Lung (tissue), 12 donors: ENCODE results near the gene ADCY5. TPM values are rescaled to one million over a fixed set of nuclear protein-coding genes. Genes with fewer than 3 reads are reported as not detected.

ENCODE experiments used
- ATAC-seq: fragments of 200-7000 bp; cut with Tn5 transposase; one replicate; pipeline ENCODE4 v1.9.1; 2020; ENCODE audit warnings: moderate number of reproducible peaks; ENCODE audit not compliant: insufficient read depth, low FRiP score
- DNase-seq, 3 donors: peaks; one replicate each; pipeline ENCODE4 v3.0.0-alpha.2; 2013 to 2017
- H3K27ac ChIP-seq, 2 donors: one replicate each; pipeline ENCODE4 v1.5.1; 2013; ENCODE audit warnings: mild to moderate bottlenecking in 2 of 2, moderate library complexity in 2 of 2, control low read depth in 1 of 2, inconsistent platforms in 1 of 2, low read depth in 1 of 2, low read length in 1 of 2
- H3K27me3 ChIP-seq, 3 donors: one replicate each; pipeline ENCODE4 v1.5.1; 2013; ENCODE audit warnings: low read length in 2 of 3; ENCODE audit not compliant: control insufficient read depth in 3 of 3, insufficient read depth in 3 of 3
- H3K36me3 ChIP-seq, 4 donors: one replicate each; pipeline ENCODE4 v1.5.1; 2013; ENCODE audit warnings: low read length in 4 of 4, mild to moderate bottlenecking in 1 of 4, moderate library complexity in 1 of 4; ENCODE audit not compliant: control insufficient read depth in 4 of 4, insufficient read depth in 4 of 4
- H3K4me1 ChIP-seq, 5 donors: one replicate each; pipeline ENCODE4 v1.5.1; 2013; ENCODE audit warnings: low read length in 5 of 5, mild to moderate bottlenecking in 2 of 5, moderate library complexity in 1 of 5; ENCODE audit not compliant: control insufficient read depth in 5 of 5, insufficient read depth in 5 of 5
- H3K4me3 ChIP-seq: one replicate; pipeline ENCODE4 v1.5.1; 2013; ENCODE audit warnings: mild to moderate bottlenecking, control low read depth, moderate library complexity
- H3K9ac ChIP-seq, 2 donors: one replicate each; pipeline ENCODE4 v1.5.1; 2013; ENCODE audit warnings: low read length in 2 of 2, control low read depth in 1 of 2; ENCODE audit not compliant: insufficient read depth in 1 of 2
- H3K9me3 ChIP-seq, 4 donors: one replicate each; pipeline ENCODE4 v1.5.1; 2013; ENCODE audit warnings: low read length in 3 of 4, mild to moderate bottlenecking in 1 of 4, moderate library complexity in 1 of 4; ENCODE audit not compliant: control insufficient read depth in 4 of 4, insufficient read depth in 3 of 4
- CTCF ChIP-seq: IDR thresholded peaks from 2 replicates; pipeline ENCODE4 v1.5.1; 2012; ENCODE audit warnings: mild to moderate bottlenecking; ENCODE audit errors: control extremely low read depth, extremely low read depth
- WGBS, 2 donors: extraction: QIAGEN DNeasy Blood & Tissue Kit; methylation state at CpG; one replicate each; pipeline ENCODE4 v1.1.7; 2013; 5-methylcytosine and 5-hydroxymethylcytosine counted together
- polyA plus RNA-seq, 2 donors: library from polyadenylated mRNA; stranded (reverse); fragments of 200-250 nt; gene quantifications; one replicate each; pipeline ENCODE4 v1.2.1, GENCODE V29; 2013
- total RNA-seq, 2 donors: library from RNA; depleted of rRNA in 1 of 2; stranded (reverse); fragments of >200 nt in 1 of 2; gene quantifications; one replicate each; pipeline ENCODE4 v1.2.1, GENCODE V29; 2014 to 2021
- donor health status: control.
- donor health status: control.
- donor health status: Bipolar disorder and iron deficiency.
- donor health status: healthy.
- donor health status: DM: yes; HTN: yes; CAD: no.

Gene ADCY5
- total and polyA plus RNA-seq, 4 donors, result 1.2 to 8.4 (median 2.4) TPM

- Histone ChIP-seq H3K27me3 (no peaks in the 10 kb centered on the region), H3K4me3 (no peak overlapping the region), H3K9me3 (no peaks in the 10 kb centered on the region), H3K4me1 (no peaks in the 10 kb centered on the region), H3K36me3 (peaks cover 0 to 11% (median 4%) of the 10 kb centered on the region in 4 donors), H3K9ac (no peak overlapping the region), H3K27ac (no peak overlapping the region)
- ATAC-seq, result no peak
- TF ChIP-seq CTCF, result no peak
- WGBS, 2 donors, result 89 to 92% methylated on average over 7 of the region's 7 CpGs
- no peak for DNase-seq
These were observed 152.6 kb downstream of the ADCY5 start for GRCh38 chr3:123296261-123296660.

- ATAC-seq (no peak), DNase-seq (no peak)
- Histone ChIP-seq H3K4me1 (no peaks in the 10 kb centered on the region), H3K36me3 (peaks cover 0 to 11% (median 4%) of the 10 kb centered on the region in 4 donors), H3K4me3 (no peak overlapping the region), H3K9me3 (no peaks in the 10 kb centered on the region), H3K9ac (no peak overlapping the region), H3K27ac (no peak overlapping the region), H3K27me3 (no peaks in the 10 kb centered on the region)
- TF ChIP-seq CTCF, result no peak
- 64 to 82% methylated on average over 10 to 11 of the region's 11 CpGs for WGBS, 2 donors
These were observed 153.0 kb downstream of the ADCY5 start for GRCh38 chr3:123295901-123296250.

- no peaks in the 10 kb centered on the region for H3K9me3 ChIP-seq
- H3K36me3 ChIP-seq, result peaks cover 0 to 11% (median 4%) of the 10 kb centered on the region in 4 donors
- WGBS, 2 donors, result 63 to 69% methylated on average over 7 of the region's 7 CpGs
- H3K27me3 ChIP-seq, result no peaks in the 10 kb centered on the region
- no peak overlapping the region for H3K9ac ChIP-seq
- no peak overlapping the region for H3K4me3 ChIP-seq
- ATAC-seq, result no peak
- no peaks in the 10 kb centered on the region for H3K4me1 ChIP-seq
- H3K27ac ChIP-seq, result no peak overlapping the region
- no peak for DNase-seq
- TF ChIP-seq CTCF, result no peak
These were observed 153.6 kb downstream of the ADCY5 start for GRCh38 chr3:123295171-123295900.
